Measurements from ENCODE around the gene PRKCA.

The PRKCA gene

DNA sequence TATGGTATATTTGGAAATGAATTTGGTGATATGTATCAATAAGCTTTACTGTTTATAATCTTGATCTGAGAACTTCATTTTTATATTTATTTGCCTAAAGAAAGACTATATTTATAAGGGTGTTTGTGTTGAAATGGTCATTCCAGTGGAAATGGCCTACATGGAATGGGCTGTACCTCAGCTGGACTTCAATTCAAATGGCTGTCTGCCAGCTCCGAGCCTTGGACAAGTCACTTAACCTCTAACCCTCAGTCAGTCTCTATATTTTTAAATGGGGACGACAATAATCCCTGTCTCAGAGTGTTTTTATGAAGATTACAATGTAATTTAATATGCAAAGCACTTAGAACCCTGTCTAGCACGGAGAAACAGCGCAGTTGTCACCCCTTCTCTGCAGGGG is 271.7 kb downstream of the PRKCA start:
- no peak overlapping the region for H3K4me3 ChIP-seq (ENCODE audit: low read depth, low read length)
- no peak for DNase-seq (ENCODE audit: low read depth)
- TF ChIP-seq, protein P1, sequence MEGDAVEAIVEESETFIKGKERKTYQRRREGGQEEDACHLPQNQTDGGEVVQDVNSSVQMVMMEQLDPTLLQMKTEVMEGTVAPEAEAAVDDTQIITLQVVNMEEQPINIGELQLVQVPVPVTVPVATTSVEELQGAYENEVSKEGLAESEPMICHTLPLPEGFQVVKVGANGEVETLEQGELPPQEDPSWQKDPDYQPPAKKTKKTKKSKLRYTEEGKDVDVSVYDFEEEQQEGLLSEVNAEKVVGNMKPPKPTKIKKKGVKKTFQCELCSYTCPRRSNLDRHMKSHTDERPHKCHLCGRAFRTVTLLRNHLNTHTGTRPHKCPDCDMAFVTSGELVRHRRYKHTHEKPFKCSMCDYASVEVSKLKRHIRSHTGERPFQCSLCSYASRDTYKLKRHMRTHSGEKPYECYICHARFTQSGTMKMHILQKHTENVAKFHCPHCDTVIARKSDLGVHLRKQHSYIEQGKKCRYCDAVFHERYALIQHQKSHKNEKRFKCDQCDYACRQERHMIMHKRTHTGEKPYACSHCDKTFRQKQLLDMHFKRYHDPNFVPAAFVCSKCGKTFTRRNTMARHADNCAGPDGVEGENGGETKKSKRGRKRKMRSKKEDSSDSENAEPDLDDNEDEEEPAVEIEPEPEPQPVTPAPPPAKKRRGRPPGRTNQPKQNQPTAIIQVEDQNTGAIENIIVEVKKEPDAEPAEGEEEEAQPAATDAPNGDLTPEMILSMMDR (IDR thresholded peaks at IDR 0.05; ENCODE audit: low read depth, low read length, missing control alignments), result no peak

DNA sequence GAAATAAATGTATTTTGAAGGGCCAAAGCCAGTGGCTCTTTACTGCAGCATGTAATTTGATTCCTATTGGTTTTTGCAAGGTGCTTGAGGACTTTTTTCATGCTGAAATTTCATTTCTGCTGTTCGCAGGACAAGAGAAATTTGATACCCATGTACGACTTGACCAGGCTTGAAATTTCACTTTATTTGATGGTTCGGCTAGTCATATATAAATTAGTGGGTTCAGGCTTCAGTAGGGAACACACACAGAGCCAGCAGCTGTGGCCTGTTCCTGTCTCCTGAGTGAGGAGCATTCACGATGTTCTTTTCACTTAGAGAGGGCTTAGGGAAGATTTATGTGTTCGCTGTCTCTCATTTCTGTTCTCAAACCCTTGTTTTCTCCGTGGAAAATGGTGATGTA is 274.1 kb downstream of the PRKCA start:
- TF ChIP-seq, protein P1 (IDR thresholded peaks at IDR 0.05; ENCODE audit: low read depth, low read length, missing control alignments), result no peak
- no peak for DNase-seq (ENCODE audit: low read depth)
- no peak overlapping the region for H3K4me3 ChIP-seq (ENCODE audit: low read depth, low read length)

DNA sequence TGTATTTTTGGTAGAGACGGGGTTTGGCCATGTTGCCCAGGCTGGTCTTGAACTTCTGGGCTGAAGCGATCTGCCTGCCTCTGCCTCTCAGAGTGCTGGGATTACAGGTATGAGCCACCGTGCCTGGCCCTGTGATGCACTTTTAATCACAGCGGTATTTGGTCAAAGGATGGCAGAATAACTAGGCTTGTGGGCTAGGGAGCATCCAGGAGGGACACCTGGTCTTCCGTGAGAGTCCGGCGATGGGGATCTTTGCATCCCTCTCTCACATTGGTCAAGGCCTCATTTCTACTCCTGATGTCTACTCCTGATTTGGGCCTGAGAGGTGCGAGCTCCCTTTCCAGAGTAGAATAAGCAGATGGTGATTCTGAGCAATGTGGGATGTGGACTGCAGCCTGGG is 274.6 kb downstream of the PRKCA start:
- TF ChIP-seq, protein P1 (IDR thresholded peaks at IDR 0.05; ENCODE audit: low read depth, low read length, missing control alignments), result no peak
- no peak for DNase-seq (ENCODE audit: low read depth)
- no peak overlapping the region for H3K4me3 ChIP-seq (ENCODE audit: low read depth, low read length)

DNA sequence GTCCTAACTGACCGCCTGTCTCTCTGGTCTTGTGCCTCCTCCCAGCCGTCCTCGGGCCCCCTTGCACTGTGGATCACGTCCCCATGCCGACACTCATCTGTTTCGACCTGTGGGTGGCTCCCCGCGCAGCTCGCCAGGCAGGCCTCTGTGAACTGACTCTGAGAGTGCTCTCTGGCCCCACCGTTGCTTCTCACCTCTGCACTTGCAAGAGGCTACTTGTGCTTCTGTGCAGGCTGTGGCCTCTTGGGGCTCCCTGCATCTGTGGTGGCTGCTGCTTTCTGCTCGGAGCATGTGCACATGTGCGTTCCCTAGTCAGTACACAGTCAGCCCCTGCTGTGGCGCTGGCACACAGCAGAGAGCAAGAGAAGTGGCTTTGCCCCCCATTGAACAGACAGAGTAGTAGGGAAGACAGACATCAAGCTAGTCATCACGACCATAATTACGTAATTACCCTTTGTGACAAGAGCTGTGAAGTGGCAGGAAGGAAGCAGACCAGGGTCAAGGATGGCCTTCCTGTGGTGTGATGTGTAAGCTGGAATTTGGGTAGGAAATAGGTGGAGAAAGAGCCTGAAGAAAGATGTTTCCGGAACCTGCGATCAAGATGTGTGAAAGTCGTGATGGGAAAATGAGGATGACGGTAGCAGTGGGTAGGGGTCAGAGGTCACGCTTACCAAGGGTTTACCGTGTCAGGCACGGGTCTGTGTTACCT is 276.5 kb downstream of the PRKCA start:
- DNase-seq (ENCODE audit: low read depth), result no peak
- H3K4me3 ChIP-seq (ENCODE audit: low read depth, low read length), result no peak overlapping the region
- TF ChIP-seq, protein P1 (IDR thresholded peaks at IDR 0.05; ENCODE audit: low read depth, low read length, missing control alignments), result no peak

DNA sequence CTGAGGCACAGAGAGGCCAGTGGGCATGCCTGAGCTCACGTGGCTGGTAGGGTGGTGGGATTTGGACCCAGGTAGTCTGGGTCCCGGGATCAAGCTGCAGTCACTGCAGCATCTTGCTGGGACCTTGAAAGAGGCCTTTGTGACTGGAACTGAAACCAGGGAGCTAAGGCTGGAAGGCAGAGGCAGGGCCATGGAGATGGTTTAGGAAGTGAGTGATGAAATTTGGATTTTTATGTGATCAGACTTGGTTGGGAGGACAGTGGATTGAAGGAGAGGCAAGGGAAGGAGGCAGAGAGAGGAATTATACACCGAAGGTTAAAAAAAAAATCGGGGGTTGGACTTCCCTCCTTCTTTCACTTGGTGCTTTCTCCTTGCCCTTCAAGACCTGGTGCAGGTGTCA is 277.1 kb downstream of the PRKCA start:
- no peak for DNase-seq (ENCODE audit: low read depth)

DNA sequence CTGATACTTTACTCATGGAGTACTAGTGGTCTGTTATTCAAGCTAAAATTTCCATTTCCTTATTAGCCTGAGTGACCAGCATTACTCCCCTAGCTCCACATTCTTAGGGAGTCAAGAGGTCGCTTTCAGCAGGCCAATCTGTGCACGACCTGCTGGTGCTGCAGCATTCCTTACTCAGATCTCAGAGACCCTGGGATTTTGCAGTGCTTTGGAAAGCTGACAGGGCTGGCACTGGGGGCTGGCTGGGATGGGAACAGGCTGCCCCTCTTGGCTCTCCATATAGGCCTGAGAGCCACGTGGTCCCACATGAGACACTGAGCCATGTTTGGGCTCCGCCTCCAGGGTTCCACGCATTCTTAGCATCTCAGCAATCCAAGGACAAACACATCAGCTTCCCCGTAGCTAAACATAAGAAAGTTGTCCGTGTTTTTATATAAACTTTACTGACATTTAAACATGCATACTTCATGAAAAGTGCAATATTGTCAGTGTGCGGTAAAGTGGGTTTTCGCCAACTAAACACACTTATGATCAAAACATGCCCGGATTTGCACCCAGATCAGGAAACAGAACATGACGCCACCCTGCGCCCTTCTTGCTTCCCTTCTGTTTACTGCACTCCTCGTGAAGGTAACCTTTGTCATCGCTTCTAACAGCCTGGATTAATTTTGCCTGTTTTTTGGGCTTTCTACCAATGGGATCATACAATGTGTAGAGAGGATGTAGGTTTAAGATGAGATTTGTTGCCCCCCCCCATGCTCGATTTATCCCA is 278.0 kb downstream of the PRKCA start:
- TF ChIP-seq, protein P1 (IDR thresholded peaks at IDR 0.05; ENCODE audit: low read depth, low read length, missing control alignments), result no peak
- H3K4me3 ChIP-seq (ENCODE audit: low read depth, low read length), result no peak overlapping the region
- DNase-seq (ENCODE audit: low read depth), result no peak

More for the DNA sequence above, 277.1 kb downstream of the PRKCA start:
- H3K4me3 ChIP-seq (ENCODE audit: low read depth, low read length), result no peak overlapping the region
- TF ChIP-seq, protein P1 (IDR thresholded peaks at IDR 0.05; ENCODE audit: low read depth, low read length, missing control alignments), result no peak

Data from GM12864 (cell line).